Esophagus (tissue), 2 donors: Measurements from ENCODE around the gene PHC2. TPM values are rescaled to one million over a fixed set of nuclear protein-coding genes. Genes with fewer than 3 reads are reported as not detected.
A peak's percentile ranks its signal among the peaks of the same experiment; 100 is the strongest.

Source experiments
- H3K27ac ChIP-seq, 2 donors: one replicate each; pipeline ENCODE4 v1.5.1; 2013; ENCODE audit warnings: low read depth in 2 of 2, mild to moderate bottlenecking in 2 of 2, inconsistent platforms in 1 of 2, low read length in 1 of 2, moderate library complexity in 1 of 2
- H3K27me3 ChIP-seq, 2 donors: one replicate each; pipeline ENCODE4 v1.6.1; 2013; ENCODE audit warnings: low read length in 2 of 2, control low read depth in 1 of 2, mild to moderate bottlenecking in 1 of 2; ENCODE audit not compliant: insufficient read depth in 2 of 2, control insufficient read depth in 1 of 2
- H3K36me3 ChIP-seq, 2 donors: one replicate each; pipeline ENCODE4 v1.6.1; 2013; ENCODE audit warnings: low read length in 1 of 2; ENCODE audit not compliant: control insufficient read depth in 2 of 2, insufficient read depth in 2 of 2
- H3K4me1 ChIP-seq, 2 donors: one replicate each; pipeline ENCODE4 v1.6.1; 2013; ENCODE audit warnings: low read length in 1 of 2; ENCODE audit not compliant: control insufficient read depth in 2 of 2, insufficient read depth in 2 of 2
- H3K4me3 ChIP-seq, 2 donors: one replicate each; pipeline ENCODE4 v1.5.1; 2013; ENCODE audit warnings: low read length in 2 of 2, mild to moderate bottlenecking in 2 of 2, low read depth in 1 of 2, moderate library complexity in 1 of 2
- H3K9me3 ChIP-seq, 2 donors: one replicate each; pipeline ENCODE4 v1.6.1; 2013; ENCODE audit warnings: mild to moderate bottlenecking in 2 of 2, low read depth in 1 of 2, low read length in 1 of 2, moderate library complexity in 1 of 2; ENCODE audit not compliant: control insufficient read depth in 2 of 2, insufficient read depth in 1 of 2
- WGBS, 2 donors: extraction: QIAGEN DNeasy Blood & Tissue Kit; methylation state at CpG; one replicate each; pipeline ENCODE4 v1.1.7; 2013; 5-methylcytosine and 5-hydroxymethylcytosine counted together
- polyA plus RNA-seq, 2 donors: library from polyadenylated mRNA; stranded (reverse); fragments of 200-250 nt; gene quantifications; one replicate each; pipeline ENCODE4 v1.2.3, GENCODE V29; 2013
- donor health status: healthy with polysubstance abuse.
- donor health status: Bipolar disorder and iron deficiency.

PHC2 gene
- polyA plus RNA-seq, 2 donors: 28.0 to 46.4 TPM

DNA sequence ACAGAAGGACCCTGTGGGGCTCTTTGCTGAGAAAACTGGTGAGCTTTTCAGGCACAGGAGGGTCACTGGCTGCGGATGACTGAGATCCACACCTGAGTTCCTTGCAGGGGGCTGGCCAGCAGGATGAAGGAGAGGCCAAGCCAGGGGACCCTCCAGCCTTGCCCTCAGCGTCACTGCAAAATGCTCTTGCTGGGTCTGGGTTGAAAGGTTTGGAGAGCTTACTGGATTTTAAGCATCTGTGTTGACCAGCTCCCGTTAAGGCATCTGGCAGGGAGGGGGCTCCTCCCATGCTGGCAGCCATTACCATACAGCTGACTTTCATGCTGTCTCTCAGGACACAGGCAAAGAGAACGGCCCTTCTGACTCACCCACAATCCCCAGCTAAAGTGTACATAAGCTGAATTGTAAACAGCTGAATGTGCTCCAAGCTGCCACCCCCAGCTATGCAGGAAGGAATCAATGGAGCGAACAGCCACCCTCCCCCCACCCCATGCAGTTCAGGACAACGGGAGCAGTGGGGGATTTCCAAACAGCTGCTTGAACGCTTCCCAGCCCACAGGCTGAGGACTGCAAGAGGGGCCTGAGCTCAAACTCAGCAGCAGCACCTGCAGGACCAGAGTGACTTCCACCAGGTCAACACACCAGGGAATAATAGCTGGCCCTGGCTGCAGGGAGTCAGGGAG lies 88.7 kb downstream of the PHC2 start:
- 16 to 27% methylated on average over 7 of the region's 7 CpGs for WGBS, 2 donors
- Histone ChIP-seq H3K4me3 (peak overlapping the region in 1 of 2 donors; percentile 9), H3K36me3 (peaks cover 0 to 2% of the 10 kb centered on the region in 2 donors), H3K9me3 (no peaks in the 10 kb centered on the region), H3K27ac (peak overlapping the region; percentile 68 to 70), H3K27me3 (no peaks in the 10 kb centered on the region), H3K4me1 (peaks cover 16 to 32% of the 10 kb centered on the region in 2 donors)

DNA sequence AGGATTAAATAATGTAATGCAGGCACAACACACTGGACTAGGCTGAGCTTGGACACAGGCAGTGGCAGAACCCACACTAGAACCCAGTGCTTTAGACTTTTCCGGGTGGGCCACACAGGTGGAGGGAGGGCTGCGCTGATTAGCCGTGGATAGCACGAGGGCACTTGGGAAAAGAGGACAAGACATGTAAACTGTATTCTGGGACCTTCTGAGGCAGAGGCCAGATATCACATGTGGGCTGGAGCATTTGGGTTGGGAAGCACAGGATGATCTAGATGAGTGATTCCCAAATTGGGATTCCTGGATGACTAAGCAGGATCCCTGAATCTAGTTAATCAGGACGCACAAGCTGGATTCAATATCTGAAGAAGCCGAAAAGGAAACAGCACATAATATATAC lies 89.7 kb downstream of the PHC2 start:
- Histone ChIP-seq H3K4me3 (no peak overlapping the region), H3K27ac (peak overlapping the region; percentile 38 to 51), H3K36me3 (no peaks in the 10 kb centered on the region), H3K9me3 (no peaks in the 10 kb centered on the region), H3K4me1 (peaks cover 16 to 32% of the 10 kb centered on the region in 2 donors), H3K27me3 (no peaks in the 10 kb centered on the region)
- 67 to 69% methylated on average over 6 of the region's 6 CpGs for WGBS, 2 donors

DNA sequence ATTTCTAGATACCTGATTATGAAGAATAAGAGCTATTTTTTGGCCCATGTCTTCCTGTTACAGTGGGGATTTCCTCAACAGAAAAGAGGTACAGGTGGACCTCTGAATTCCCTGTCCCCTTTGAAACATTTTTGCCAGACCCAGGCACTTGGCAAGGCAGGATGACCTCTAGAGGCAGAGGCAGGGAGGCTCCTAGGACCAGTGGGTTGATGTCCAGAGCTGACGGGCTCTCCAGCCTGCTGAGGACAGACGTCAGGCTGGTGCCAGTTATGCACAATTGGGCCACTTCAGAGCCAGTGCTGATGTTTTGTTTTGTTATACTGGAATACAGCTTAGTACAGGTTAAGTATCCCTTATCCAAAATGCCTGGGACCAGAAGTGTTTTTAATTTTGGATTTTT lies 91.5 kb downstream of the PHC2 start:
- H3K4me1 ChIP-seq: peaks cover 13 to 32% of the 10 kb centered on the region in 2 donors

DNA sequence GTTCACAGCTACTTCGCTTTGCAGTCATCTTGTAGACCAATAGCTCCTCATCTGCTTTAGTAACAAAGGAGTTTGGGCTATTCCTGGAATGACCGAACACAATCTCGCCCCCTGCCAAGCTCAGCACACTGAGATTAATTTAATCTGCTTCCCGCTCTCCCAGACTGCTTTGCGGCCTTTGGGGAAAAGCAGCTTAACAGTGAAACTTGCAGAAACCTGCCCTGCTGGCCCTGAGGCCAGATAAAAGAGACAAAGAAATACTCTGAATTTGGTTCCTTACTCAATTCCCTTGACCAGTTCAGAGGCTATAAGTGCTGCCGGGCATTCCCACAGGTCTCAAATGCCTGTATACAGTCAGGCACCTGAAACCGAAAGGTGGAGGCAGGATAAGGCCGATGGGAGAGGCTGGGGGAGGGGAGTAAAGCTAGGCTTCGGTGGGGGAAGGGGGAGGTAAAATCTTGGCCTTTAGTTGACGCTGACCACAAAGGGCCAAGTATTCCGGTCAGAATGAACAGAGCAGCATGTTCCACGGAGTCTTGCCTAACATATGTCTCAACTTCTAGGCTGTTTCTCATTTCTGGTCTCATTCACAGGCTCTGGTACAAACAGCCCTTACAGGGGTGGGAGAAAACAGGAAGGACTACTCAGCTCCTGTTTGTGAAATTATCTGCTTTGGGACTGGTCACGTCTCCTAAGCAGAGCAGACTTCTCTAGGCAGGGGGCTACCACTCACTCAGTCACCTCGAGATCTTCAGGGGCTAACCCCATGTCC lies 92.3 kb downstream of the PHC2 start:
- no peak overlapping the region for H3K4me3 ChIP-seq

More for the DNA sequence above, 91.5 kb downstream of the PHC2 start:
- Histone ChIP-seq H3K9me3 (no peaks in the 10 kb centered on the region), H3K27me3 (no peaks in the 10 kb centered on the region), H3K36me3 (no peaks in the 10 kb centered on the region), H3K27ac (peak overlapping the region; percentile 89 to 91), H3K4me3 (no peak overlapping the region)
- 47 to 56% methylated on average over 2 of the region's 2 CpGs for WGBS, 2 donors

DNA sequence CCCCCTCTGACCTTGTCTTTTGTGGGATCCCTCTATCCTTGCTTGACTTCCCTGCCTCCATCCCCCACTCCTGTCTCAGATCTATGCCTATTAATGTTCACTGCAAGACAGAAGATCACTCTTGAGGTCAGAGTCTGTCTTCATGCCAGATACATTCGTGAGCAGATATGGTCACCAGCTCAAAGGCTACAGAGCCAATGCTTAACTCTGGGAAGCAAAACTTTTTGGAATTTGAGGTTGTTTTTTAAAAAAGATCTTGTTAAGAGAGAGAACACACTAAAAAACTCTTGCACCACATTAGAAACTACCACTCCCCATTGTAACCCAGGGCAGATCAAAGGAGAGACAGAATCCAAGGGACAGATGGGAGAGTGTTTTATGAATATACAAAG lies 92.9 kb downstream of the PHC2 start:
- 22 to 27% methylated on average over 1 of the region's 1 CpG for WGBS, 2 donors

More for the DNA sequence above, 92.3 kb downstream of the PHC2 start:
- H3K4me1 ChIP-seq: peaks cover 13 to 34% of the 10 kb centered on the region in 2 donors
- no peaks in the 10 kb centered on the region for H3K36me3 ChIP-seq
- WGBS, 2 donors: 22 to 23% methylated on average over 14 of the region's 14 CpGs
- H3K27me3 ChIP-seq: no peaks in the 10 kb centered on the region
- H3K9me3 ChIP-seq: no peaks in the 10 kb centered on the region
- peak overlapping the region; percentile 89 to 91 for H3K27ac ChIP-seq

DNA sequence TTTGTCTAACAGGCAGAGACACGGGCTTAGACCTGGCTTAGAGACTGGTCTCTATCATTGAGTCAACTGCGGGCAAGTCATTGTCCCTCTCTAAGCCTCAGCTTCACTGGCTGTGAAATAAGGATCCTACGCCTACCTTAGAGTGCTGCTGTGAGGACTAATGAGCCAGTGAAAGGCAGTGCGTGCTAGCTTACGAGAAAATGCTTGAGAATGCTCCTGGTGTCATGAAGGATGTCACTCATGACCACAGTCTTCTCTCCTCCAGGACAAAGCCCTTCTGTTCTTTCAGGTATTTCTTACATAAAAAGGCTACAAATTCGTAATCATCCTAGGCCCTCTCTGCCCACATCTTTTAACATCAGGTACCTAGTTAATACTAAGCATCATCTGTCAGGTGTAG lies 93.5 kb downstream of the PHC2 start:
- Histone ChIP-seq H3K4me1 (peaks cover 12 to 30% of the 10 kb centered on the region in 2 donors), H3K4me3 (no peak overlapping the region), H3K9me3 (no peaks in the 10 kb centered on the region), H3K36me3 (peaks cover 0 to 2% of the 10 kb centered on the region in 2 donors), H3K27ac (peak overlapping the region; percentile 11 to 75), H3K27me3 (no peaks in the 10 kb centered on the region)
- WGBS, 2 donors: 83 to 86% methylated on average over 6 of the region's 6 CpGs

More for the DNA sequence above, 92.9 kb downstream of the PHC2 start:
- Histone ChIP-seq H3K36me3 (no peaks in the 10 kb centered on the region), H3K4me1 (peaks cover 13 to 34% of the 10 kb centered on the region in 2 donors), H3K27me3 (no peaks in the 10 kb centered on the region), H3K27ac (peak overlapping the region; percentile 89 to 91), H3K9me3 (no peaks in the 10 kb centered on the region), H3K4me3 (no peak overlapping the region)

DNA sequence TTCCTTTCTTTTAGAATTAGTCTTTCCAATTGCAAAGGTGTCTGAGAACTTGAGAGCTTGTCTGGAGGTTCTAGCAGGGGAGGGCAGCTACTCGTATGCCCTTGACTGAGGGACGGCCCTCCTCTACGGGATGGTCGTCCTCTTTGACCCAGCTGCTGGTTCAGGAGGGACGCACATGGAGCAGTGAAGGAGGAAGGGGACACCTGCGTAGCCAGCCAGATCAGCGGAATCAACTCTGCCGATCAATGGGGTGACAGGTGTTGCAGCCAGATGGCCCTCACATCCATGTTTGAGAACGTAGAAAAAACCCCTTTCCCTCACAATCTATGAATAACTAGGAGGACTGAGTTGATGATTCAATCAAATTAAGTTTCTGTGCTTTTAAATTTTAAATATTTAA lies 94.3 kb downstream of the PHC2 start:
- H3K4me3 ChIP-seq: no peak overlapping the region

DNA sequence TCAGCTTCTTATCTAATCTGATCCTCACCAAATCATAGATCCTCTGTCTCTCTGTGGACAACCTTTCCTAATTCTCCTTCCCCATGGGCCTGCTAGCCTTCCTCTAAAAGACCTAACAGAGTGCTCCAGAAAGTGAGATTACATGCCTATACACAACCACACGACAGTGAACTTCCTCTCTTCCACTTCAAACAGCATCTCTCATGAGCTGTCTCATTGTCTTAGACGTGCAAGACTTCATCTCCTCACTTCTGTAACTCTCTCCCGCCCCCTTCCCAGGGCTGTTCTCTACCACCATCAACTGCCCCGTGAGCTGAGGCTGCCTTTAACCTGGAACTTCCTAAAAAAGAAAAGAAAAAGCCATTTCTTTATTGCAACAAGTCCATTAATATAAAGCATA lies 95.9 kb downstream of the PHC2 start:
- no peak overlapping the region for H3K4me3 ChIP-seq
- H3K9me3 ChIP-seq: no peaks in the 10 kb centered on the region
- H3K4me1 ChIP-seq: peaks cover 4 to 20% of the 10 kb centered on the region in 2 donors
- peak overlapping the region; percentile 34 to 36 for H3K27ac ChIP-seq
- WGBS, 2 donors: 46 to 51% methylated on average over 4 of the region's 4 CpGs
- peaks cover 11 to 25% of the 10 kb centered on the region in 2 donors for H3K36me3 ChIP-seq
- H3K27me3 ChIP-seq: no peaks in the 10 kb centered on the region

More for the DNA sequence above, 94.3 kb downstream of the PHC2 start:
- H3K27me3 ChIP-seq: no peaks in the 10 kb centered on the region
- H3K4me1 ChIP-seq: peaks cover 8 to 29% of the 10 kb centered on the region in 2 donors
- H3K36me3 ChIP-seq: peaks cover 0 to 10% of the 10 kb centered on the region in 2 donors
- no peaks in the 10 kb centered on the region for H3K9me3 ChIP-seq
- 74 to 80% methylated on average over 9 of the region's 9 CpGs for WGBS, 2 donors
- no peak overlapping the region for H3K27ac ChIP-seq

DNA sequence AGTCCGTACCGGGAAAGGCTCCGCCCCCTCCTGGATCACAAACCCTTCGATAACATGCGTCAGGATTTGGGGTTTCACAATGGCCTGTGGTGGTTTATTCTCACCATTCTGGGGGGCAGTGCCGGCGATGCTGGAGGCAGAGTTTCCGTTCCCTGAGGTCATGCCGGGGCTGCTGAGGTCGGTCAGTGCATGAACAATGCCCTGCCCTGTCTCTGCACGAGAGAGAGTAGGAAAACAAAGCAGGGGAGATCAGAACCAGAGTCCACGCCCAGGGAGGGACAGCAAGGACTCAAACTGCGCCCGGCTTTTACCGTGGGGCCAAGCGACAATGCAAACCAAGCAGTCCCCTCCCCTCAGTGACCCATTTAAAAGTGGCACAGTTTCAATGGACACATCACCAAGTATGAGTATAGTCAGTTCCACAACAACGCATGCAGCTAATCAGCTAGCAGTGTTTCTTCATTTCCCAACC lies 96.8 kb downstream of the PHC2 start:
- Histone ChIP-seq H3K36me3 (peaks cover 15 to 33% of the 10 kb centered on the region in 2 donors), H3K4me1 (peaks cover 2 to 16% of the 10 kb centered on the region in 2 donors)

More for the DNA sequence above, 96.8 kb downstream of the PHC2 start:
- Histone ChIP-seq H3K4me3 (no peak overlapping the region), H3K27me3 (no peaks in the 10 kb centered on the region), H3K9me3 (no peaks in the 10 kb centered on the region), H3K27ac (peak overlapping the region; percentile 24 to 74)
- WGBS, 2 donors: 42 to 45% methylated on average over 17 of the region's 17 CpGs
